Effector CD4-positive, alpha-beta T cell (primary cell): ENCODE data around the gene IRS2.
"Not testable (repeated sequence)": the region's sequence is repeated elsewhere in the genome, so short reads cannot be mapped to it uniquely, and the experiment has no call there.

Source experiments
- DNase-seq: peaks from one replicate; pipeline ENCODE4 v3.0.0-alpha.2; 2020
- total RNA-seq: gene quantifications from one replicate; lab custom pipeline; 2026; lab: John Stamatoyannopoulos, UW

The IRS2 gene, protein sequence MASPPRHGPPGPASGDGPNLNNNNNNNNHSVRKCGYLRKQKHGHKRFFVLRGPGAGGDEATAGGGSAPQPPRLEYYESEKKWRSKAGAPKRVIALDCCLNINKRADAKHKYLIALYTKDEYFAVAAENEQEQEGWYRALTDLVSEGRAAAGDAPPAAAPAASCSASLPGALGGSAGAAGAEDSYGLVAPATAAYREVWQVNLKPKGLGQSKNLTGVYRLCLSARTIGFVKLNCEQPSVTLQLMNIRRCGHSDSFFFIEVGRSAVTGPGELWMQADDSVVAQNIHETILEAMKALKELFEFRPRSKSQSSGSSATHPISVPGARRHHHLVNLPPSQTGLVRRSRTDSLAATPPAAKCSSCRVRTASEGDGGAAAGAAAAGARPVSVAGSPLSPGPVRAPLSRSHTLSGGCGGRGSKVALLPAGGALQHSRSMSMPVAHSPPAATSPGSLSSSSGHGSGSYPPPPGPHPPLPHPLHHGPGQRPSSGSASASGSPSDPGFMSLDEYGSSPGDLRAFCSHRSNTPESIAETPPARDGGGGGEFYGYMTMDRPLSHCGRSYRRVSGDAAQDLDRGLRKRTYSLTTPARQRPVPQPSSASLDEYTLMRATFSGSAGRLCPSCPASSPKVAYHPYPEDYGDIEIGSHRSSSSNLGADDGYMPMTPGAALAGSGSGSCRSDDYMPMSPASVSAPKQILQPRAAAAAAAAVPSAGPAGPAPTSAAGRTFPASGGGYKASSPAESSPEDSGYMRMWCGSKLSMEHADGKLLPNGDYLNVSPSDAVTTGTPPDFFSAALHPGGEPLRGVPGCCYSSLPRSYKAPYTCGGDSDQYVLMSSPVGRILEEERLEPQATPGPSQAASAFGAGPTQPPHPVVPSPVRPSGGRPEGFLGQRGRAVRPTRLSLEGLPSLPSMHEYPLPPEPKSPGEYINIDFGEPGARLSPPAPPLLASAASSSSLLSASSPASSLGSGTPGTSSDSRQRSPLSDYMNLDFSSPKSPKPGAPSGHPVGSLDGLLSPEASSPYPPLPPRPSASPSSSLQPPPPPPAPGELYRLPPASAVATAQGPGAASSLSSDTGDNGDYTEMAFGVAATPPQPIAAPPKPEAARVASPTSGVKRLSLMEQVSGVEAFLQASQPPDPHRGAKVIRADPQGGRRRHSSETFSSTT (N-terminal part only)
- 871 reads per million, percentile 99 among the genes with 10 or more reads in this experiment for total RNA-seq

DNA sequence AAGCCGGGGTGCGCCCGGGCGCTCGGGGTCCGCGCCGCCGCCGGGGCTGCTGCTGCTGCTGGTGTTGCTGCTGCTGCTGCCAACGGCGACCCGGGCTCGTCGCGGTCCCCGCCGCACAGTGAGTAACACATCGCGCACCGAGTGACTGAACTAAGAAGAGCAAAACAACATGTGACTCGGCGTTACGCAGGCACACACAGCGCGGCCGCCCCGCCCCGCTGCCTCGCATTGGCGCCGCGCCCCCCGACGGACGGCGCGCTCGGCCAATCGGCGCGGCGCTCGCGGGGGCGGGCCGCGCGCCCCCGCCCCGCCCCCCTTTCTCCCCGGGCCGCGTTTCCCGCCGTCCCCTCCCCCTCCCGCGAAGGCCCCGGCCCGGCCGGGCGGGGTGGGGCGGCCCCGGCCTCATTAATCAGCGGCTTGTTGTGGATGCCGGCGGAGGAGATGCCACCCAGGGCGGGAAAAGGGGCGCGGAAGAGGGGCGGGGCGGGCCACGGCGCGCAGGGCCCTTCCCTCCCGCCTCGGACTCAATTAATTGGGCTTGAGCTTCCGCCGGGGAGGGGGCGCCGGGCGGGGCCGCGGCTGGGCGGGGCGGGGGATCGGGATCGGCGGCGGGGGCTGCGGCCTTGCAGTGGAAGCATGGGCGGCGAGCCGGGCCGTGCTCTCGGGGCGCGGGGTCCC is at the start of gene IRS2:
Gene IRS2, minus strand, starts transcription at position 127 of the 678 bp plus-strand sequence. CDS start 530 bp downstream, outside the sequence.
- DNase-seq, result peak; percentile 95

DNA sequence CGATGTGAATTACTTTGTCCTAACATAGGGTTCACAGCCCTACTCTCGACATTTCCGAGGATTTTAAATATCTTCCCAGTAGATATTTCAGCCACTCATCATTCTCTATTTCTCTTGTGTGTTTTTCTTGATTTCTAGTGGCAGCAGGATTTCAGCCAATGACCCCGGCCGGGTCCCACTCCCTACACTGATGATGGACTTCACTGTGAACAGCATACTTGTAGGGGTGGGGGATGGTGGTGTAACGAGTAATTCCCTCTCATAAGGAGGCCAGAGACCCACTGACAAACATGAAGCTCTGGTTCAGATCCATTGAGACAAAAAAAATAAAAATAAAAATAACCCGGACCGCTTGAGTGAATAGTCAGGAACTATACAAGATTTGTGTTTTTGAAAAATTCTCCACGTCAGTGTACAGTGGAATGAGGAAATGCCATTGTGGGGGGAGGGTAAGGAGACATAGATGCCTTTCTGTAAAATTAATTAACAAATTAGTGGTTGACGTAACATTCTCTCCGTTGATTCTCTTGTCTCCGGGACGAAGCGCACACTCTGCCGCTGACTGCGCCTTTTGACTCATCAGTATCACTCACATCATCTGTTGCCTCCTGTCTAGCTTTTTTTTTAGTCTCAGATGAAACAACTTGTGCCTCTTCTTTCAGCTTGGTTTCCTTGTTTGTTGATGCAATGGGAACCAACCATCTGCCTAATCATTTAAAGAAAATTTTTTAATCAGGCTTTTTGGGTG is 48.8 kb upstream of the IRS2 start:
- no peak for DNase-seq

DNA sequence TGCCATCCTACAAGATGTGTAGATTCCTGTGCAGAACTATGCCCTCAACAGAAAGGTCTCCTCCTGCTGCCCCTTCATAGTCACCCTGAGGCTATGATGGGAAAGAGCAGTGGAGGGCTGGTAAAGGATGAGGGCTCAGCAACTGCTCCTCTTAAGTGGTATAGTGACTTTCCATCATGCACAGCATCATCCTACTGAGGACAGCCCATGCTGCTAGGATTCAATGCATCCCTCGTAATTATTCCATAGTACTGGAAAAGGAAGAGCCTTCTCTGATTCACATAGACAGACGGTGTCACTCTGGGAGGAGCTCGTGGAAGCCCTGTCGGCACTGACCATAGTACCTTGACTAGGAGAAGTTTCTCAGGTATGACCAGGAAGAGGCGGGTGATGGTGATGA is 47.6 kb upstream of the IRS2 start:
- no peak for DNase-seq

DNA sequence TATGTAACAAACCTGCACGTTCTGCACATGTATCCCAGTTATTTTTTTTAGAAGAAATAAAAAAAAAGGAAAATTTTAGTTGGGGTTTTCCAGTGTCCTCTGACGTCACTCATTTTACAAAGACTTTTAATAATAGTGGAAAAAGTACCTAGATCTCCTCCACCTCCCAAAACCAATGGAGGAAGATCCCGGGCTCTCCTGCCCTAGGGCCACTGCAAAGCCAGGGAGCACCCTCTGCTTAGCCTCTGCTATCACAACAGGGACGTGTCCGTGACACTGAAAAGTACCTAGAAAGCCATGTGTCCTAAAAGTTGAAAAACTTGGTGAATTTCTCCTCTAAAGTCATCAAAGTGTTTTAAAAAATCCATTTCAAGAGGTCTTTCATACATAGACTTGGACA is 46.7 kb upstream of the IRS2 start:
- DNase-seq, result no peak

DNA sequence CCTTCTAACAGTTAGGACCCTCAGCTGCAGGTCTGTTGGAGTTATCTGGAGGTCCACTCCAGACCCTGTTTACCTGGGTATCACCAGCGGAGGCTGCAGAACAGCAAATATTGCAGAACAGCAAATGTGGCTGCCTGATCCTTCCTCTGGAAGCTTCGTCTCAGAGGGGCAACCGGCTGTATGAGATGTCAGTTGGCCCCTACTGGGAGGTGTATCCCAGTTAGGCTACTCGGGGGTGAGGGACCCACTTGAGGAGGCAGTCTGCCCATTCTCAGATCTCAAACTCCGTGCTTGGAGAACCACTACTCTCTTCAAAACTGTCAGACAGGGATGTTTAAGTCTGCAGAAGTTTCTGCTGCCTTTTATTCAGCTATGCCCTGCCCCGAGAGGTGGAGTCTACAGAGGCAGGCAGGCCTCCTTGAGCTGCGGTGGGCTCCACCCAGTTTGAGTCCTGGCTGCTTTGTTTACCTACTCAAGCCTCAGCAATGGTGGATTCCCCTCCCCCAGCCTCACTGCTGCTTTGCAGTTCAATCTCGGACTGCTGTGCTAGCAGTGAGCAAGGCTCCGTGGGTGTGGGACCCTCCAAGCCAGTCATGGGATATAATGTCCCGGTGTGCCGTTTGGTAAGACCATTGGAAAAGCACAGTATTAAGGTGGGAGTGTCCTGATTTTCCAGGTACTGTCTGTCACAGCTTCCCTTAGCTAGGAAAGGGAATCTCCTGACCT is 42.4 kb upstream of the IRS2 start:
- not testable (repeated sequence) for DNase-seq

DNA sequence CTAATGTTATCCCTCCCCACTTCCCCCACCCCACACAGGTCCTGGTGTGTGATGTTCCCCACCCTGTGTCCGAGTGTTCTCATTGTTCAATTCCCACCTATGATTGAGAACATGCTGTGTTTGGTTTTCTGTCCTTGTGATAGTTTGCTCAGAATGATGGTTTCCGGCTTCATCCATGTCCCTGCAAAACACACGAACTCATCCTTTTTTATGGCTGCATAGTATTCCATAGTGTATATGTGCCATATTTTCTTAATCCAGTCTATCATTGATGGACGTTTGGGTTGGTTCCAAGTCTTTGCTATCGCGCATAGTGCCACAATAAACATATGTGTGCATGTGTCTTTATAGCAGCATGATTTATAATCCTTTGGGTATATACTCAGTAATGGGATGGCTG is 36.8 kb upstream of the IRS2 start:
- DNase-seq, result not testable (repeated sequence)

DNA sequence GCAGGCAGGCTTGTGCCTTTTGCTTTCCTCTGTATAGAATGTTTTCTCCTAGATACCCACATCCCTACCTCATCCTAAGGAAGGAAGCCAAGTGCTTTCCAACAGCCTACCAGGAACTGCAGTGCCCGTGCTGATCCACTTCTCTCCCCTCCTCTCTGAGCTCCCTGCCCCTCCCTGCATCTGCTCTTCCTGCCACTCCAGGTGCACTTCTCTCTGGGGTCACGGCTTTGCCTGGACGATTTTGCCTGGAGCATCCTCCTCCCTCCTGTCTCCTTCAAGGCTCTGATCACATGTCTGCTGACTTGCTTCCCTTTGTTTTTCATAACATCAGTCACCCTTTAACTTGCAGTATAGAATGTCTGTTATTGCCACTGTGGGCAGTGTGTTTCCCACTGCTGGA is 34.7 kb upstream of the IRS2 start:
- DNase-seq, result no peak

DNA sequence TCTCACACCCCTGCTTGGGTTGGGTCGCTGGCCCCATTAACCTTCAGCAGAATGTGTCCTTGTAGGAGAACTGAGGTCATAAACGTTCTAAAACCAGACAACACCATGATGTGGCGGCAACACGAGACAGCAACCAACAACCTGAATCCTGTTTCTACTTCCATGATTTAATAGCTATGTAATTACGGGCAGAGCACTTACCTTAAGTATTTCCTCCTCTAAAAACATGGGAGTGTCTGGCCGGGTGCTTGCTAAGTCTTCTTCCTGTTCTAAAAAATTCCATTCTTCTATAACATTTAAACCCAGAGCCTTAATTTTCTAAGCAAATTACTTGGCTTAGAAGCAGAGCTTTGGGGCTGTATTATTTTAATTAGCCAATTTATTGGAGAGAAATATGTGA is 33.5 kb upstream of the IRS2 start:
- no peak for DNase-seq

DNA sequence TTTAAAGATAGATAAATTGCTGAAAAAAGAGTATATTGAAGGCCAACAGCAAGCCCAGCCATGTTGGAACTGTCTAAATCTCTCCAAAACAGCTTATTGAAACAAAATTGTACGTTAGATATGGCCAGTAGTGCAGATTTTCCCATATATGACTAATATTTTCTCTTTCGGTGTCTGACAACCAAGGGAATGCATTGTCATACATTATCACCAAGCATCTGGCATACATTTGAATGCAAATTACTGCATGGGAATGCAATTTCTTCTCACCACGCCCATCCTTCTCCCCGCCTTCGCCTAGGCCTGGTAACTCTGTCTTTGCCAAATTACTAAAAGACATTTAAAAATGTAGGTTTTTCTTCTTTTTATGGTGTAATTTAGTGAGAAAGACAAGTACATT is 32.5 kb upstream of the IRS2 start:
- DNase-seq, result no peak

DNA sequence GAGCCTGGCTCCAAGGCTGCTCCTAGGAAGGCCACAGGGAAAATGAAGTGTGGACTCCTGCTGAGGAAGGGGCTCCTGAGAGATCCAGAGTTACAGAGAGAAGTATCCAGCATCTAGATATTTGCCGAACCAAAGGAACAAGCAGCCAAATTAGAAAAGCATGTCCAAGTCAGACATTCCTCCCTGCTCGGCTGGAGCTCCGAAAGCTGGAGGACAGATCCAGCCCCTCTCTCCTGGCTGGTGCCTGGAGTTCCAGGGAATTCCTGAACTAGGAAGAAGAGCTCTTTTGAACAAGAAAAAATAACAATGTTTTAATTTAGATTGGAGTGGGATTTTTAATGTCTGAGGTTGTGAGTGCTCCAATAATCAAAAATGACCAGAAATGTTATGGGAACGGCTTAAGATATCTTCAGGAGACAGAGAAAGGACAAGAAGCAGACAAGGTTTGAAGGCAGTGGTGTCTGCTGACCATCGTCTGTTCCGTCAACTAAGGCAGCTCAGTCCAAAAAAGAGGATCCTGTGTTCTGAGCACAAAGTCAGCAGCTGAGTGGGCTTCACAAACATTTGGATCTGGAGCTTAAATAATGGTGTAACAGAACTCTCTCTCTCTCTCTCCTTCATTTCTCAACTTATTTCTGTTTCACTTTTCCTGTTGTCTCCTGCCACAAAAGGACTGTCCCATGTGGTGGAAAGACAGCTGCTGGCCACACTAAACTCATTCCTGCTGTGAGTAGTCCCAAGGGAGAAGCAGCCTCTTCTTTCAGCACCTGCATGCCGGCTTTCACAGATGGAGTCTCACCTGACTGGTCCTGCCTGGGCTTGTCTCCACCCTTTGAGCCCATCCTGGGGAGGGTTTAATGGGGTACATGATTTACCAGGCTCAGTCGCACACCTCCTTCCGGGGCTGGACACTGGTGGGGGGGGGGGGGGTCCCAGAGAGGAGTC is 31.5 kb upstream of the IRS2 start:
- DNase-seq, result no peak

DNA sequence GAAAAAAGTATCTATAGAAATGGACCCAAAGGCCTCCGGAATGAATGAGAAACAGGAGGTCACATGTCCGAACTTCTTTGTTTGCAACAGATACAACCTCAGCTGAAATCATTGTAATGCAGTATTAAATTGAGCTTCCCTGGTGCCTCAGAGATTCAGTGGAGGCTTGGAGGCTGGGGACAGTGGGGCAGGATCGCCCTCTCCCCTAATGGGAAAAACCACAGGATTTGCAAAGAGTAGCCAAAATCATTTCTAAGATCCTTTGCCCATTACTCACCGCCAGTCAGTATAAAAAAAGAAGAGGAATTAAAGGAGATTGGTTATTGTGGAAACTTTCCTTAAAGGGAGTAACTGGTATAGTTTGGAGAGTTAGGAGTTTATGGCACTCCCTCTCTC is 30.4 kb upstream of the IRS2 start:
- no peak for DNase-seq

DNA sequence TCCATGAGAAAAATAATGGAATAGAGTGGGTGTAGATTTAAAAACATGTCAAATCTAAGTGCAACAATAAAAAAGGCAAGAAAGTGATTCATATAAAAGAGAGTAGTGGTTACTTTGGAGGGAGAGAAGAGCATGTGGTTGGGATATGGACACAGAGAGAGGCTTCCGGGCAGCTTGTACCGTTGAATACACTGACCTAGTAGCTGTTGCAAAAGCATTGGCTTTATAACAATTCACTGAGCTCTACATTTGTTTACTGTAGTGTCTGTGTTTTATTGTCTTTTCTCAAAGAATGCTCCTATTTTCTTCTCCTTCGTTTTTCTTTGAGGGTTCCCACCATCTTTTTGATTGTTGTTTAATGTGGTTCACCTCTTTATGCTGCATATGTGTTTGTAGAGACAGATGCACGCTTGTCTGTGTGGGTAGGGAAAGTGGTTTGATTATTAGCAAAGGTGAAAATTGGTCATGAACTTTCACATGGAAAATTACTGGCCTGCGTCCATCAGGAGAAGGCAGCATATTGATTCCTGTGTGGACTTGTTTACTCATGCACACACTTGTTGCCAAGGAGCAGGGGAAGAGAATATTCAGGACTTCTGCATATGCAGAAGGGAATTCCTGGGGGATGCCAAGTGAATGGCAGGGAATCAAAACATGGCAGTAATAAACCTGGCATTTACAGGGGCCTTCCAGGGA is 29.9 kb upstream of the IRS2 start:
- no peak for DNase-seq

DNA sequence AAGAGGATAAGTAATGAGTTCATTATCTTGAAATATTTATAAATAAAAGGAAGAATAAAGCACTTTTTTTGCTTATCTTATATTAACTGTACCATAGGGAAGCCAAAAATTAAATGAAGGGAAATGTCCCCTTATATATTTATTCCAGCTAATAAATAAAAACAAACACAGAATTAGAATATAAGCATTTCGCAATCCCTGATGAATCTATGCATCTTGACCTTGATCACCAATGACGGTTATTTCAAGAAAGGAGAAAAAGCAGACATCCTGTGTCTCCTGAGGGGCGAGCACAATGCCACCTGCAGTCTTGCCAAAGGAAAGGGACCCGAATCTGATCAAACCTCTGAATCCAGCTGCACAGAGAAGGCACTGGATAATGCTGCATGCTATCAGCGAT is 29.3 kb upstream of the IRS2 start:
- no peak for DNase-seq

DNA sequence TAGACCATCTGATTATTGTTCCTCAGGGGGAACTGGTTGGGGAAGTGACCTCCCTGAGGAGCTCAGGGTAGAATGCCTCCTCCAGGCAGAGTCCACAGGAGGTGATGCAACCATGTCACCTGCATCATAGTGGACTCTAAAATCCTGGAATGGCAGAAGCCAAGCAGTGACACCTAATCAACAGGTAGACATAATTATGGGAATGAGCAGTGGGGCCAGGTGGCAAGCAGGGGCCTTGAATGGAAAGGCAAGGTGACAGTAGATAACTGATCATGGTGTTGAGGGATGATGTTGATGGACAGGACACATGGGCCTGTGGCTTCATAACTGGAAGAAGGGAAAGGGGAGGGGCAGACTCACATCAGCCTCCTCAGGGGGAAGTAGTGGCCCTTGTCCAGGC is 27.3 kb upstream of the IRS2 start:
- no peak for DNase-seq

DNA sequence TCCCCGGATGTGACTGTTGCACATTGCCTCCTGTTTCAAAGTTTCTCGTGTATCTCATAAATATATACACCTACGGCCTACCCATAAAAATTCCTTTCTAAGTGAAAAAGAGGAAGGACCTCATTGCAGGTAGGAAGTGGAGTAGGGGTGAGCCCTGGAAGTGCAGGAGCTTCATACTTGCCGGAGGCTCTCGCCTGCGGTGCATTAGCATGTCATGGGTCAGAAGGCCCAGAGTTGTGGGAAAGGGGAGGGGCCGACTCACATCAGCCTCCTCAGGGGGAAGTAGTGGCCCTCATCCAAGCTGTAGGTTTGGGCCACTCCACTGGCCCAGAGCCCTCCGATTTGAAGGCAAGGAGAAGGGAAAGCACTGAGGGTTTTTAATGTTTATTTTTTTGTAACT is 26.0 kb upstream of the IRS2 start:
- no peak for DNase-seq

DNA sequence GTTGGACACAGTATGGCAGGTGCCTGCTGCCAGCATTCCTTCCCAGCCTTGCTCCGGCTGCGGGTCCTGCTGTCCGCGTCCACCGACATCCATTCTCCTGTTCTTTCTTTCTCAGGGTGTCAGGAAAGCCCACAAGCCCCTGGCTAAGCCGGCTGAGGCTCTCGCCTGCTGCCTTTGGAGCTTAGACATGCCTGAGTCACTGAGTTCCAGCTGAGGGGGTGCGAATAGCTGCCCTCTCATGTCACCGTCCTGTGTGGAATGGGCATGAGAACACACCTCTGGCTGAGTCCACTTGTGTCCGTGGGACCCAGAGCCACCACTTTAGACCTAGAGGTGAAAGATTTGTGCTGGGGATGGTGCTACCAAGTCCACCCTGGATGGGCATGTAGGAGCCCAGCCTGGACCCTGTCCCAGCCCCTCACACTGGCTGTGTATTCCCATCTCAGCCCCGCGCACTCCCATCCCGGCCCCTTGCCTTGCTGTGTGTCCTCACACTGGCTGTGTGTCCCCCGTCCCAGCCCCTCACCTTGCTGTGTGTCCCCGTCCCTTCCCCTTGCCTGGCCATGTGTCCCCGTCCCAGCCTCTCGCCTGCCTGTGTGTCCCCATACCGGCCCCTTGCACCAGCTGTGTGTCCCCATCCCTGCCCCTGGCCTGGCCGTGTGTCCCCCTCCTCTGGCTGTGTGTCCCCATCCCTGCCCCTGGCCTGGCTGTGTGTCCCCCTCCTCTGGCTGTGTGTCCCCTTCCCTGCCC is 24.6 kb upstream of the IRS2 start:
- DNase-seq, result no peak

DNA sequence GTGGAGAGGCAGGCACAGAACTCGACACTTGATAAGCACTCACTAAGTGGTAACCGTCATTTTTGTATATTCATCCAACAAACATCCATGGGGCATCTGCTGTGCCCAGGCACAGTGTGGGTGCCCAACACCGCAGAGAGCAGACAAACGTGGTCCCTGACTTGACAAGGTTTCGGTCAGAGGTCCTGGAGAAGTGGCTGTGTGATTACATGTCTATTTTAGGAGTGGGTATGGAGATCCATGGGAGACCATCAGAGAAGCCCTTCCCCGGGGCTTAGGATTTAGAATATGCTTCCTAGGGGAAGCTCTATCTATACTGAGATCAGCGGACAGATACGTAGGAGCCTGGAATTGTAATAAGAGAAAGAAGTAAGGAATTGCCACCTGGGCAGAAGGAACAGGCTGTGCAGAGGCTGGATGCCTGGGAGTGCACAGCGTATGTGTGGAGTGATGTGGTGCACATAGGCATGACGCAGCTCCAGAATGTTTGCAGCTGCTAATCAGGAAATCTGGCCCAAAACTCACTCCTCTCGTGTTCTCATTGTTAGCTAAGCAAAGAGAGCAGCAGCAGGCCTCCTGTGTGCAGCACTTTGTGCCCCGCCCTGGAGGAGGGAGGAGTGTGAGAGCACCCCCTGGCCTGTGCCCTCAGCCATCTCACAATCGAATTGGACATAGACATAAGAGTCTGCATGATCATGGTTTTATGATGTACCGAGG is 23.0 kb upstream of the IRS2 start:
- DNase-seq, result no peak

DNA sequence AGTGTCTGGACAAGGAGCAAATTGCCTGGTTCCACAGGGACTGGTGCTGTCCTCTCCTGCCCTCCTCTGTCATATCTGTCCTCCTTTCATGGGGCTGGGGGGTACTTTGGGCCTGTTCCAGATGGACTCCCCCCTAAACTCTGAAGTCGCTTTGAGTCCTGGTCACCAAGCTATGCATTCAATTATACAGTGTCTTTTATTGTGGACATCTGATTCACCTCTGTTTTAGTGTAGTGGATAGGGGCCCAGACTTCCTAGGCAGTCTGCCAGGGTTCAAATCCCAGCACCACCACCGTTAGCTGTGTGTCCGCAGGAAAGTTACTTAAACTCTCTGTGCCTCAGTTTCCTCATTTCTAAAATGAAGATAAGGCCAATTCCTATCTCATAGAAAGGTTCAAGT is 21.0 kb upstream of the IRS2 start:
- no peak for DNase-seq
